Stimulated activated CD4-positive, alpha-beta T cell treated with anti-CD3 and anti-CD28 coated beads, Interleukin-4, amount 100 ng/mL, for 48 hours (primary cell): ENCODE results near the gene POC5.
A peak's percentile ranks its signal among the peaks of the same experiment; 100 is the strongest.
"Not testable (repeated sequence)": the region's sequence is repeated elsewhere in the genome, so short reads cannot be mapped to it uniquely, and the experiment has no call there.

Source experiments
- DNase-seq, 2 donors: peaks; one replicate each; pipeline ENCODE4 v3.0.0-alpha.2; 2020; ENCODE audit warnings: low read depth in 2 of 2

Gene POC5

GRCh38 chr5:75706775-75707174 is 10.5 kb downstream of the POC5 start:
- DNase-seq, result no peak

- no peak for DNase-seq
These were observed 11.2 kb downstream of the POC5 start for GRCh38 chr5:75706016-75706415.

GRCh38 chr5:75701856-75702255 is 15.4 kb downstream of the POC5 start:
- DNase-seq, result no peak

- not testable (repeated sequence) for DNase-seq
These were observed 21.5 kb downstream of the POC5 start for GRCh38 chr5:75695472-75696351.

- no peak for DNase-seq
These were observed 22.5 kb downstream of the POC5 start for GRCh38 chr5:75694781-75695180.

- DNase-seq, result no peak
These were observed 26.6 kb downstream of the POC5 start for GRCh38 chr5:75690669-75691068.

GRCh38 chr5:75686480-75686879 is 30.8 kb downstream of the POC5 start:
- no peak for DNase-seq

GRCh38 chr5:75685141-75685540 is 32.1 kb downstream of the POC5 start:
- no peak for DNase-seq

- no peak for DNase-seq
These were observed 36.0 kb downstream of the POC5 start for GRCh38 chr5:75681125-75681830.

GRCh38 chr5:75678155-75678554 is 39.1 kb downstream of the POC5 start:
- no peak for DNase-seq

- no peak for DNase-seq
These were observed 39.6 kb downstream of the POC5 start for GRCh38 chr5:75677607-75678006.

GRCh38 chr5:75675783-75676182 is 41.5 kb downstream of the POC5 start:
- DNase-seq, result no peak

GRCh38 chr5:75672616-75673015 is 44.6 kb downstream of the POC5 start:
- DNase-seq, result no peak

GRCh38 chr5:75671506-75671905 is 45.7 kb downstream of the POC5 start:
- no peak for DNase-seq

GRCh38 chr5:75670577-75670976 is 46.7 kb downstream of the POC5 start:
- DNase-seq, result no peak

GRCh38 chr5:75668977-75669689 is 48.1 kb downstream of the POC5 start:
- DNase-seq, result peak; percentile 43 to 68

- DNase-seq, result no peak
These were observed 48.8 kb downstream of the POC5 start for GRCh38 chr5:75668445-75668844.

- no peak for DNase-seq
These were observed 49.7 kb downstream of the POC5 start for GRCh38 chr5:75667586-75667985.

- no peak for DNase-seq
These were observed 50.4 kb downstream of the POC5 start for GRCh38 chr5:75666801-75667200.

GRCh38 chr5:75664979-75665378 is 52.3 kb downstream of the POC5 start:
- no peak for DNase-seq

GRCh38 chr5:75663579-75664284 is 53.5 kb downstream of the POC5 start:
- no peak for DNase-seq

- no peak for DNase-seq
These were observed 55.2 kb downstream of the POC5 start for GRCh38 chr5:75662061-75662460.
